Measurements from ENCODE around the gene SIT1.

DNA sequence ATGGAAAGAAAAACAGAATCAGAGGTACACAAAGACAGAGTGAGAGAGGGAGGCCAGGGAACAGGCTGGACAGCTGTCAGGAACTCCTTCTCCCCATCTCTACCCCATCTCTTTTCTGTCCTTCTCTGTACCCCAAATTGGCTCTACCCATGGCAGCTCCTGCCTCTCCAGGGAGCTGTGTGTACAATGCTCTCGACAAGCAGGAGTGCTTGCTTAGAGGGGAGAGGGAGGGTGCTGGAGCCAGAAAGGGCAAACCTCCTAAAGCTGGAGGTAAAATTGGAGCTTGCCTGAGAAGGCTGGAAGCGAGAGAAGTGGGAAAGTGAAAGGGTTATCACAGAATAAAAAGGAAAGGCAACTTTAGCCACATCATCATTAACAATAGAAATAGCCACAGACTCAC lies 32.6 kb upstream of the SIT1 start:
- TF ChIP-seq, protein P1, sequence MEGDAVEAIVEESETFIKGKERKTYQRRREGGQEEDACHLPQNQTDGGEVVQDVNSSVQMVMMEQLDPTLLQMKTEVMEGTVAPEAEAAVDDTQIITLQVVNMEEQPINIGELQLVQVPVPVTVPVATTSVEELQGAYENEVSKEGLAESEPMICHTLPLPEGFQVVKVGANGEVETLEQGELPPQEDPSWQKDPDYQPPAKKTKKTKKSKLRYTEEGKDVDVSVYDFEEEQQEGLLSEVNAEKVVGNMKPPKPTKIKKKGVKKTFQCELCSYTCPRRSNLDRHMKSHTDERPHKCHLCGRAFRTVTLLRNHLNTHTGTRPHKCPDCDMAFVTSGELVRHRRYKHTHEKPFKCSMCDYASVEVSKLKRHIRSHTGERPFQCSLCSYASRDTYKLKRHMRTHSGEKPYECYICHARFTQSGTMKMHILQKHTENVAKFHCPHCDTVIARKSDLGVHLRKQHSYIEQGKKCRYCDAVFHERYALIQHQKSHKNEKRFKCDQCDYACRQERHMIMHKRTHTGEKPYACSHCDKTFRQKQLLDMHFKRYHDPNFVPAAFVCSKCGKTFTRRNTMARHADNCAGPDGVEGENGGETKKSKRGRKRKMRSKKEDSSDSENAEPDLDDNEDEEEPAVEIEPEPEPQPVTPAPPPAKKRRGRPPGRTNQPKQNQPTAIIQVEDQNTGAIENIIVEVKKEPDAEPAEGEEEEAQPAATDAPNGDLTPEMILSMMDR (conservative IDR thresholded peaks at IDR 0.05; ENCODE audit: low read length), result no peak
- no peak for TF ChIP-seq EZH2phosphoT487 (IDR thresholded peaks at IDR 0.05; ENCODE audit: borderline replicate concordance, low read depth, low read length)

All from OCI-LY7 (cell line).